Suprapubic skin (tissue), 4 donors: ENCODE measurements around the gene RBM12. TPM values are rescaled to one million over a fixed set of nuclear protein-coding genes. Genes with fewer than 3 reads are reported as not detected.

ENCODE experiments used
- DNase-seq, 2 donors: peaks; one replicate each; pipeline ENCODE4 v3.0.0-alpha.2; 2019; ENCODE audit warnings: low spot score in 2 of 2
- H3K27ac ChIP-seq: fragments of 200-600 bp; sonication (generic); one replicate; pipeline ENCODE4 v1.5.1; 2019
- H3K27me3 ChIP-seq: fragments of 200-600 bp; sonication (generic); one replicate; pipeline ENCODE4 v1.5.1; 2019
- H3K36me3 ChIP-seq: fragments of 200-600 bp; sonication (generic); one replicate; pipeline ENCODE4 v1.5.1; 2019
- H3K4me1 ChIP-seq: fragments of 200-600 bp; sonication (generic); one replicate; pipeline ENCODE4 v1.5.1; 2019
- H3K4me3 ChIP-seq: fragments of 200-600 bp; sonication (generic); one replicate; pipeline ENCODE4 v1.5.1; 2019; ENCODE audit warnings: mild to moderate bottlenecking
- H3K9me3 ChIP-seq: fragments of 200-600 bp; sonication (generic); one replicate; pipeline ENCODE4 v1.5.1; 2019
- EP300 ChIP-seq: sonication (generic); formaldehyde crosslinking; IDR thresholded peaks from one replicate; pipeline ENCODE4 v1.6.1; 2017; ENCODE audit warnings: antibody characterized with exemption
- POLR2A ChIP-seq, 2 donors: fragments of 450-650 bp; IDR thresholded peaks; one replicate each; pipeline ENCODE4 v1.6.1; 2017; ENCODE audit warnings: antibody characterized with exemption in 2 of 2, mild to moderate bottlenecking in 2 of 2, moderate library complexity in 2 of 2
- POLR2AphosphoS5 ChIP-seq, 3 donors: sonication (generic); formaldehyde crosslinking; IDR thresholded peaks; one replicate each; pipeline ENCODE4 v1.6.1; 2017; ENCODE audit warnings: antibody characterized with exemption in 3 of 3
- WGBS: methylation state at CpG from one replicate; pipeline ENCODE4 v1.1.5; 2018; 5-methylcytosine and 5-hydroxymethylcytosine counted together
- total RNA-seq, 4 donors: library from RNA; depleted of rRNA; stranded (reverse); fragments of >200 nt; gene quantifications; one replicate each; pipeline ENCODE4 v1.1.0, GENCODE V29; 2016
- TF ChIP-seq, protein P1 (sequence below), 2 donors: fragments of 200-600 bp in 1 of 2; fragments of 450-650 bp in 1 of 2; sonication (generic) in 1 of 2; IDR thresholded peaks; one replicate each; pipeline ENCODE4 v1.5.1; 2016 to 2019; ENCODE audit warnings: antibody characterized with exemption in 2 of 2, mild to moderate bottlenecking in 1 of 2, moderate library complexity in 1 of 2

RBM12 gene
- total RNA-seq, 4 donors from 2014 or later, result 21.6 to 38.7 (median 32.7) TPM

GRCh38 chr20:35625584-35626385 is 38.9 kb downstream of the RBM12 start:
- 88% methylated on average over 6 of the region's 6 CpGs for WGBS
- Histone ChIP-seq H3K4me1 (no peaks in the 10 kb centered on the region), H3K36me3 (peaks cover 68% of the 10 kb centered on the region), H3K27ac (no peak overlapping the region), H3K27me3 (no peaks in the 10 kb centered on the region), H3K9me3 (no peaks in the 10 kb centered on the region), H3K4me3 (no peak overlapping the region)
- TF ChIP-seq POLR2A (IDR thresholded peaks at IDR 0.05) (no peak), EP300 (no peak), POLR2AphosphoS5 (IDR thresholded peaks at IDR 0.05) (no peak)
- TF ChIP-seq, protein P1, sequence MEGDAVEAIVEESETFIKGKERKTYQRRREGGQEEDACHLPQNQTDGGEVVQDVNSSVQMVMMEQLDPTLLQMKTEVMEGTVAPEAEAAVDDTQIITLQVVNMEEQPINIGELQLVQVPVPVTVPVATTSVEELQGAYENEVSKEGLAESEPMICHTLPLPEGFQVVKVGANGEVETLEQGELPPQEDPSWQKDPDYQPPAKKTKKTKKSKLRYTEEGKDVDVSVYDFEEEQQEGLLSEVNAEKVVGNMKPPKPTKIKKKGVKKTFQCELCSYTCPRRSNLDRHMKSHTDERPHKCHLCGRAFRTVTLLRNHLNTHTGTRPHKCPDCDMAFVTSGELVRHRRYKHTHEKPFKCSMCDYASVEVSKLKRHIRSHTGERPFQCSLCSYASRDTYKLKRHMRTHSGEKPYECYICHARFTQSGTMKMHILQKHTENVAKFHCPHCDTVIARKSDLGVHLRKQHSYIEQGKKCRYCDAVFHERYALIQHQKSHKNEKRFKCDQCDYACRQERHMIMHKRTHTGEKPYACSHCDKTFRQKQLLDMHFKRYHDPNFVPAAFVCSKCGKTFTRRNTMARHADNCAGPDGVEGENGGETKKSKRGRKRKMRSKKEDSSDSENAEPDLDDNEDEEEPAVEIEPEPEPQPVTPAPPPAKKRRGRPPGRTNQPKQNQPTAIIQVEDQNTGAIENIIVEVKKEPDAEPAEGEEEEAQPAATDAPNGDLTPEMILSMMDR (IDR thresholded peaks at IDR 0.05), result no peak
- no peak for DNase-seq

DNA sequence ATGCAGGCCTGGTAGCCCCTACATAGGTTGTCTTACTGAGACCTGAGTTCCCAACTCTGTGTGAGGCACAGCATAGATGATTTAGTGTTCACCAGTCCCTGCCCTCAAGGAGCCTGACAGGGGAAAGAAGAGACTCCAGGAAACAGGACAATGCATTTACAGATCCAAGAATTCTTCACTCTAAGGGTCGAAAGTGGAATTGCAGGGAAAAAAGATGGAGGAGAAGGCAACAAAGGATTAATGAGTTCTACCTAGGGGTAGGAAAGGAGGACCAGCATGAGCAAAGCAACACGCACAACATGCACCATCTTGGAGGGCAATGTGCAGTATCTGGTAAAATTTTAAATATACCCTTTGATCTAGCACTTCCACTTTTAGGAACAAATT is 43.1 kb downstream of the RBM12 start:
- no peak overlapping the region for H3K4me3 ChIP-seq
- no peak for TF ChIP-seq EP300
- TF ChIP-seq POLR2A (IDR thresholded peaks at IDR 0.05), result no peak
- no peak for TF ChIP-seq POLR2AphosphoS5 (IDR thresholded peaks at IDR 0.05)
- TF ChIP-seq, protein P1 (IDR thresholded peaks at IDR 0.05), result no peak
- no peaks in the 10 kb centered on the region for H3K9me3 ChIP-seq
- WGBS, result 86% methylated on average over 2 of the region's 2 CpGs
- H3K4me1 ChIP-seq, result peaks cover 32% of the 10 kb centered on the region
- no peak overlapping the region for H3K27ac ChIP-seq
- no peak for DNase-seq
- peaks cover 28% of the 10 kb centered on the region for H3K36me3 ChIP-seq
- no peaks in the 10 kb centered on the region for H3K27me3 ChIP-seq

GRCh38 chr20:35620818-35621559 is 43.7 kb downstream of the RBM12 start:
- WGBS, result 93% methylated on average over 10 of the region's 11 CpGs
- Histone ChIP-seq H3K27ac (no peak overlapping the region), H3K4me3 (no peak overlapping the region), H3K4me1 (peaks cover 32% of the 10 kb centered on the region), H3K9me3 (no peaks in the 10 kb centered on the region), H3K27me3 (no peaks in the 10 kb centered on the region), H3K36me3 (peaks cover 22% of the 10 kb centered on the region)
- TF ChIP-seq POLR2AphosphoS5 (IDR thresholded peaks at IDR 0.05), result no peak
- no peak for TF ChIP-seq EP300
- TF ChIP-seq, protein P1 (IDR thresholded peaks at IDR 0.05), result no peak
- no peak for TF ChIP-seq POLR2A (IDR thresholded peaks at IDR 0.05)
- no peak for DNase-seq

GRCh38 chr20:35619196-35620095 is 45.3 kb downstream of the RBM12 start:
- WGBS, result 11% methylated on average over 21 of the region's 49 CpGs
- no peak overlapping the region for H3K27ac ChIP-seq
- peak in 1 of 2 donors; percentile 88 for DNase-seq

More at GRCh38 chr20:35619196-35620095, 45.3 kb downstream of the RBM12 start:
- Histone ChIP-seq H3K27me3 (no peaks in the 10 kb centered on the region), H3K4me3 (peak overlapping the region; percentile 61), H3K36me3 (peaks cover 7% of the 10 kb centered on the region), H3K4me1 (peaks cover 38% of the 10 kb centered on the region), H3K9me3 (no peaks in the 10 kb centered on the region)
- TF ChIP-seq POLR2AphosphoS5 (IDR thresholded peaks at IDR 0.05) (no peak), POLR2A (IDR thresholded peaks at IDR 0.05) (no peak), EP300 (no peak)
- TF ChIP-seq, protein P1 (IDR thresholded peaks at IDR 0.05), result no peak
